GM19463 (cell line): ENCODE data around the gene ELP4.

Experiments used
- ATAC-seq: cut with Tn5 transposase; IDR thresholded peaks from one replicate; pipeline ENCODE4 v1.9.1; 2021; ENCODE audit warnings: mild to moderate bottlenecking, moderate library complexity; ENCODE audit not compliant: unreplicated experiment

ELP4 gene

DNA sequence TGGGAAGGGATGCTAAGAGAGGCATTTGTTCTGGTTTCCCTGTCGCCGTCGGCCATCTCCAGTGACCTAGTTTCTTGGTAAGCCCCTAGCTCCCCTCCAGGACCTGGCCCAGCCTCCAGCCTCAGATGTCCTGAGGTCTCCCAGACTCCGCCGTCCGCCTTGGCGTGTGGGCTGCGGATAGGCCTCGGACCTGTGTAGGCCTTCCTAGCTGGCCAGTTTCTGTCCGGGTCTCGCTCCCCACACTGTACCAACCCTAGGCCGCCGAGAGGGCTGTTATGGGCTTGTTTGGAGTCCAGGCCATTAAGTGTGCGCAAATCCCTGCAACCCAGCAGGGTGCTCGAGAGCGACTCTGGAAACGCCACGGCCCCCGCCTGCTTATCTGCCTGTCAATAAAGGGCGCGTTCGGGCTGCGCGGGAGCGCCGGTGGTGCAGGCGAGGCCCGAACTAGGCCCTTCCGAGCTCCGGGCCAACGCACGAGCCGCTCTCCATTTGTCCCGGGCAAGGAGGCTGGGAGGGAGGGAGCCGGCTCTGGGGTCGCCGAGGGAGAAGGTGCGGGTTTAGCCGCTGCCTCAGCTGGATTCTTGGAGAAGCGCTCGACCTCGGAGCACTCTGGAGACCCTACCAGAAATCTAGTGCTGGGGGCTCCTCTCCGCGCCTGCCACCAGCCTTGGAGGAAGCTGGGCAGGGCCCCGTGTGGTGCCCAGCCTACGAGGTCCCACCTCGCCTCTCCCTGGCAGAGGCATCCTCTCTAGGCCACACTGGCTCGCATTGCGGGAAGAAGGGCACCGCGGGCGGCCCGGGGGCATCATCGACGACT is 310.3 kb downstream of the ELP4 start:
- no peak for ATAC-seq

DNA sequence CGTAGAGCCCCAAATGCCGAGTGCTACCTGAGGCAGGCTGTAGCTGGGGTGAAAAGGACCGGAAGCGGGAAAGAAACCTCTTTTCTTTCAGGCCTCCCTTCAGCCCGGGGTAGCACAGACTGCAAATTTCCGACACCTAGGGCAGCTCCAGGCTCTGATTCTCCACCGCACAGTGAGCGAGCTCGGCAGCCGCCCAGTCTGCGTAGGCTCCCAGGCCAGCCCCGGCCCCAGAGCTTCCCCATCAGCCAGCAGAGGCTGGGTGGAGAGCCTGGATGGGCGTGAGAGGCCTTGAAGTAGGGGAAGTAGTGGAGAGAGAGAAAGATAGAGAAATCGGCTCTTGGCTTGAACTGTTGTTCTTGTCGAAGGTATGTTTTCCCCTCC is 310.9 kb downstream of the ELP4 start:
- ATAC-seq, result no peak

DNA sequence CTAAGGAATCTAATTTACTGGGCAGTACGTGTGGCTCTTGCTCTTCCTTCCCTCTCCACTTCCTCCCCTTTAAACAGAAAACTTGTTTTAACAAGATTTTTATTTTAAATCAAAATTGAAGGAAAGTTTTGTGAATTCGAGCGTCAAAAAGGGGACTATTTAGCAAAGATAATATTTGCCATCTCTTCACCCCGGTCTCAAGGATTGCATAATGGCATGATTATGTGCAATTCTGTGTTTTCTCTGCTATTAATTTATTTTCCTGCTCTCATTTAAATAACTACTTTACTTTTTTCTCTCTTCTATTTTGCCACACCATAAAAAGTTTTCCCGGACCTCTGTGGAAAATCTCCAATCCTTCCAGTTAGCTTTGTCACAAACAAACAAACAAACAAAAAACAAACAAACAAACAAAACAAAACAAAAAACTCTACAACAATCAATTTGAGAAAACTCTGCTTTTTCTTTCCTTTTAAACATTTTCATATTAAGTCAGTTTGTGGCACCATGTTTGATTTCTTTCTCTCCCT is 311.7 kb downstream of the ELP4 start:
- no peak for ATAC-seq

DNA sequence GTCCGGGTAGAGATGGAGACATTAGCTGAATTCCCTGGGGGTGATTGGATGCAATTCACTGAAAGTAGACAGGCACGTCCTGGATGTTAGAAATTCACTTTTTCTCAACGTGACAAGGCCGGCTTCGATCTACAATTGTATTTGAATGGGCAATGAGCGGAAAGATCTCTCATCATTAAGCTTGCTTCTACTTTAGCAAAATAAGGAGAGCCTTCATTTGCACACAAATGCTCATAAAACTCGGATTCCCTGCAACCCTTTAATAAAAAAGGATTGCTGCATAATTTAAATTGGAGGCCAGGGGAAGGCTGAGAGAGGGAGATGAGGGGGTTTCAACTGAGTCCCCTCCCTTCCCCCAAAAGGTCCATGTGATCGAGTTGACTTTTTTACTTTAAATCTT is 312.2 kb downstream of the ELP4 start:
- ATAC-seq, result no peak

DNA sequence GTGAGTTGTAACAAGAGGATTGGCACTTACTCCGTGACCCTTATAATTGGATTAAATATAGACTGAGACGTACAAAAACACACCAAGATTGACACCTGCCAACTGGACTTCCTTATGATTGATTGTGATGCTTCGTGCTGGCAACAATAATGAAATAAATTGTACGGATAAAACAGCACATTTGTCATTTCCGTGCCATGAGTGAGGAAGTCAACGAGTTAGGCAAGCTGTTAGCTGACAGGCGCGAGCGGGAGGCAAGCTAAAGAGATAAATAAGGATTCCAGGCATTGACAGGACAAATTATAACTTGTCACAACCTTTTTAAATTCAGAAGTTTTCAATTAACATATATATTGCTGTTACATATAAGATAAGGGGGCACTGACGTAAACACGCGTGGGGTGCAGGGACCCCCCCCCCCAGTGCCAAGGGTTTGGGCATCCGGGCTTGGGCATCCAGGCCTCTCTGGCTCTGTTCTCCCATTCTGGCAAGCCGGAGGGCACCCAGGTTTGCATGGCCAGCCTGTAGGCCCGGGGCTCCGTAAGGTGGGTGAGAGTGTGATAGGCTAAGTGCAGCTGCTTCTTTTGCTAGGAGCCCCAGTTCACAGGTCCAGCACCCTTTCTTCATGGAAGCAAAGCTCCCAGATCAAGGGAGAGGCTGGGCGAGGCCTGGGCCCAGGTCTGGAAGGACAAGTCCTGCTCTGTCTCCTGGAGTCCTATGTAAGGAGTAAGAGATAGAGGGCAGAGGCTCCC is 312.8 kb downstream of the ELP4 start:
- no peak for ATAC-seq

DNA sequence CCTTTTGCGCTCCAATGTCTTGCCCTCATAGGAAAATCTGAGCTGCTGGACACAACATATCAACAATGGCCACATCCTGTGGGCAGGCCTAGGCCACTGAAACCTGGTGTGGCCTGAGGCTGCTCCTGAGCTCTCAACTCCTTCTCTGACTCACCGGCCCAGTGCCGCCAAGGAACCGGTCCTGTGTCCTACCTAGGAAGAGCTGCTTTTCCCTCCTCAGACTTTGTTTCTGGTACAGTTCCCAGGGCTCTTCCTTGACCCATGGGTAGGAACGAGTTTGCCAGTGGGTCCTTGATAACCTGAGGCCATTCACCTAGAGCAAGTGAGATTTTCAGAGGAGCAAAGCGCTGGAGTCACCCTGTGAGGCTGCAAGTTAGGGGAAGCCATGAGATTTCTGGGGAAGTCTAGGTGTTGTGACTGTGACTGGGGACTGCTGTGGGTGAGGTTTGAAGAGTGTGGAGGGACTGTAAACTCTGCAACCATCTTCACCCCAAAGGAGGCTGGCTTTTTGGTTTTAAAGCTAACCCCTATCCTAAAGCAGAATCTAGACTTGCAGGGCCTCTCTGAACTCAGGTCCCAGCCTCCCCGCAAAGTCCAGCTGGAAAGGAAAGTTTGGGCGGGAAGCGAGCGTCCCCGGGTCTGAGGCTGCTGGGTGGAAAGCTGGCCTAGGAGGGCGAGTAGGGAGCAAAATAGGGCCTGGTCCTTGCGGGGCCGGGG is 313.5 kb downstream of the ELP4 start:
- no peak for ATAC-seq

DNA sequence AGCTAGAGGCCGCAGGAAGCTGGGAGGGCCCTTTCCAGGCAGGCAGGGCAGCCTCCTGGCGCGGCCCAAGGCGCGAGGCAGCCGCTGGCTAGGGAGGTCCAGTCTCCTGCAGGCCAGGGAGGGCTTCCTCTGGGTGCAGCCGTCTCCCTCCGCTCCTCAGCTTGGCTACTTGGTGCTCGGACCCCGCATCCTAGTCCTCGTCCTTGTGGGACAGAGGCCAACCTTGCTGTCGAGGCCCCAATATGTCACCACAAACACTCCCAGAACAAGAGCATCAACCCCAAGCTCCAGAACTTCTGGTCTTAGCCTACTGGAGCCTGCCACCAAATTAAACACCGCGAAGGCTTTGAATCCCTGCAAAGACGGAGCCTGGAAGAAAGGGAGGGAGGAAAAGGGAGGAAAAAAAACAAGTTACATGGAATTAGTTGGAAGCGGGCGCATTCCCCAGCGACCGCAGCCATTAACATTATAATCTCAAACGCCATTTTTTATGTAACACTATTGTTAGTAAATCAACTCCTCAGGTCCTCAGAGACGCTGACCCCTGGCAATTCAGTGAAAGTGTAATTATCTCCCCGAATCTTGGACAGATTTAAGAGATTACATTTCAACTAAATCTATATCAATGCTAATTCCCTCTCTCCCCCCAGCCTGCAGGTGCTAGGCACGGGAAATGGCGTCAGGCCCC is 314.2 kb downstream of the ELP4 start:
- ATAC-seq, result no peak

DNA sequence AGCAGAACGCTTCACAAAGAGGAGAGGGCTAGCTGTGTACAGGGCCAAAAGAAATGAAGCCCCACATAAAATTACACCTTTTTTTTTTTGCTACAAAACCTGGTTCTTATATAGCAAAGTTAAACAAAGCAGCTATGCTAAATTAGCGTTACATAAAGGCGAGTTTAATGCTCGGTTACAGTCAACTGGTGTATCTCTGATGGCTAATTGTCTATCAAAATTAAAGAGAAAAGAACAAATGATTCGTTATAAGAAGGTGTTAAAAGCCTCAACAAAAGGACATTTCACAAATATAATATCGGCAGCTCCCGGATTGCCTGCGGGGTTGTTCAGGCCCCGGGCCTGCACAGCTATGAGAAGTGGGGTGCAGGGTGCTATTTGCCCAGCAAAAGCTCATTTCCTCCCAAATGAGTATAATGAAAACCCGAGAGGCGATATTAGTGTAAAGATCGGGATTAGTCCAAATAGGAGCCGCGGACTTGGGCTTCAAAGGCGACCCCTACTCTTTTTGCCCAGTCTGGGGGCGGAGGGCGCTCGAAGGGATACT is 314.8 kb downstream of the ELP4 start:
- ATAC-seq, result no peak

DNA sequence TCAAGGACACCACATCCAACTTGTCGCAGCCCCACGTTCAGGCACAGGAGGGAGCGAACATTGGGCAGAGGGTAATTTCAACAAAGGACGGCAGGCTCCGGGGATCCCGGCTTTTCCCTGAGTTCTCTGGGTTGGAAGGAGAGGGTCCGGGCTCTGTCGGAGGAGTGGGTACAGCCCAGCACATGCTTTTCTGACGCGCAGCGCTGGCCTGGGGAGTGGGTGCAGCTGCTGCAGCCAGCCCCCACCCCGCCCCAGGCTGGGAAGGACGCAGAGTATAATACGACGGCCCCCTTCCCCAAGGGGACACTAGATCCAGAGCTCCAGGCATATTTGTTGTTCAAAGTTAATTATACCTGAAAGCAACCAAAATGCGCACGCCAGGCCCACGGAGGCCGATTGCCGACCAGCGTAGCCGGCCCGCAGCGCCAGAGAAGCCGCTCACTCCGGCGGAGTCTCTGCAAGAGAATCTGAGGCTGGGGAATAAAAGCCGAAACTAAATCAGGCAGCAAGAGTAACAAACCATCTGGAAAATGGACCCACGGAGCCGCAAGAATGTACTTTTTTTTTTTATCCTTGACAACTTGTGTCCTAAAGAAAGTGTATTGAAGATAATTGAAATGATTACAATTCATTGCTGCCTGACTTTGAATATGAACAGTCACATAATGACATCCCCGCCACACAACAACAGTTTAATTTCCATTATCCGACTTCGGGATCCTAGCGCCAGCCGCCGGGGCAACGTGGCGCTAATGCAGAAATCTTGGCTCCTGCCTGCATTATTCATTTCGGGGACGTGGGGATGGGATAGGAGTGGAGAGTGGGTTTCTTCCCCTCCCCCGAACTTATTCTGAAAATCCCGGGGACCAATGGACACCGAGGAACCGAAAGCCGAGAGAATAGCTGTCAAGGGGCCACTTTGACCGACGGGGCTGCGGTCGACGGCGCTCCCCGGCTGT is 315.6 kb downstream of the ELP4 start:
- no peak for ATAC-seq

DNA sequence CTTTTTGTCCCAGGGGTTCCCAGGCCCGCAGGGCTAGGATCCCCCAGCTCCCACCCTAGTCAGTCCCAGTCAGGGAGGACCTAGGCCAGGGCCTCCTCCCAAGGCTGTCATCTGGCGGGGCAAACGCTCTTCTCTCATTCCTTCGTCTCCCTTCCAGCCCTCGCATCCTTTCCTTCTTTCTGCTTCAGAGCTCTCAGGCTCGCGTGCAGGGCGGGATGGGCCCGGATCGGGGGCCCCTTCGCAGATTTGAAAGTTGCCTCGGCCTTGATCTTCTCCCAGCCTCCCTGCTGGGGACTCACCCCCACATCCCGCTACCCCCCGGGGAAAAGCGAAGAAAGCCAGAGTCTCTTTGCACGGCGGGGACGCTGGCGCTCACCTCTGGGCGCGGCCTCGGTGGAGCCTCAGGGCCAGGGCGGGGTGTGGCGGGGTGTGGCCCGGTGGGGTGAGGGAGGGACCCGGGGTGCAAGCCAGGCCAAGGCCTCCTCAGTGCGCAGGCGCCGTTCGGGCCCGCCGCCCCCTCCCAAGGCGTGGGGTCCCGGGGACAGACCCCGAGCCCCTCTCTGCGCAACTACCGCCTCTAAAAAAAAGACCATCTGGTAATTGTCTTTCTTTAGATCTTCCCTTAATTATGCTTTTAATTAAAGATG is 316.4 kb downstream of the ELP4 start:
- no peak for ATAC-seq

DNA sequence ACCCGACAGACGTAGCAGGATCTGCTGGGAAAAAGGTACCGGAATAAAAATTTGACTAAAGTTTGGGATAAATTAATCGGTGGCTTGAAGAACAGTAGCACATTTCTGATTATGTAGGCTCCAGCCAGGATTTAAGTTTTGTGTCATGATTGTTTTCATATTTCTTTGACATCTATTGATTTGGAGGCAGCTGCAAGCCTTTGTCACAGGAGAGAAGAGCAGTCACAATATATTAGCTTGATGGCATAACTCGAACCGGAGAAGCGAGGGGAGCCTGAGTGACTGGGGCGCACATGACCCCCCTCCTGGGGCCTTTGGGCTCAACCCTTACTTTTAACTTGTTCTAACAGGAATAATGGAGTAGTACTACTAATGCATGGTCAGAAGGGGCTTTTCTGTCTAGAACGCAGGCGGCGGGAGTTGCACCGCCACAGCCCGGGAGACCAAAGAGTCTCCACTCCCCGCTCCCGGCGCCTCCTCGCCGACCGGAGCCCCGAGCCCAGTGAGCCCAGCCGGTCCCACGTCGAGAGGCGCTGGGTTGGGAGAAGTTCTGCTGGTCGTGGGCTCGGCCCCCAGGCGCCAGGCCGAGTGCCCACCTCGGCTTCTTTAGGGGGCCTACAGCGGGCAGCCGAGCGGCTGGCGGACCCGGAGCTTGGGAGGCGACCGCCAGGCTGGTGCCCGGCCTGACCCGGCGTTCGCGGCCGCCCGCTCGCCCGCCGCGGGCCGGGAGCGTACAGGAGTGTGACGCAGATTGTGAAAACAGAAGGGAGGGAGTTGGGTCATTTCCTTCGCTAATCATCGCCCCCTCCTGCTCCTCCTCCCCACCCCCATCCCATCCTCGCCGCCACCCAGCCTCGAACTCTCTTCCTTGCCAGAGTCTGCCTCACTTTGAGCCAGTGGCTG is 317.2 kb downstream of the ELP4 start:
- no peak for ATAC-seq

DNA sequence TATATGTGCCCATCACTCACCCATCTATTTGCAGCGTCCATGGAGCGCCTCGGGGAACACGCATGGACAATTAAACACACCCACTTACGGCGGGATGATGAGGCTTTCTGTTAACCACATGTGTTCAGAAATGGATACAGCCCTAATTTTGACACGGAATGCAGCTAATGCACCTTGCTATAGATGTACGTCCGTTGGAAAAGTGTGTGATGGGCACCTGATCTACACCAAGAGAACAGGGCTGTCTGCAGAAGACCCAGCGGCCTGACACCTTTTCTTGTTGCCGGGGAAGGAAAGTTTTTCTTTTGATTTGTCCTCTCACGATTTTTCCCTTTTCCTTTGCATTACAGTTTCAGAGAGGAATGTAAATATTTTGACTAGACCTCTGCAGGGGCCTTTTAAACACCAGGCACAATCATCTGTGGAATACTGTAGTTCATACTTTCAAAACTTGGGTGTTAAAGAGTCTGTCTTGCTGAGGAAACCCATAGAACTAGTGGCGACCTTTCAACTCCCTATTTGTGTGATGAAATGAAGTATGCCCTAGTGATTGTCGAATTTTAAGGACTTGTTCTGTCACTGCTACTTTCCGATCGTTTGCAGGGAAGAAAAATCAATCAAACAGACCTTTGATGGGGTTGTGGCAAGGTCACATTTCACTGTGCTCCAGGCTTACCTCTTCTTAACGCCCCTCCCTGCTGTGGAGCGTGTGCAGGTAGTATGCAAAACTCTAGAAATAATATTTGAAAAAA is 318.1 kb downstream of the ELP4 start:
- ATAC-seq, result no peak

DNA sequence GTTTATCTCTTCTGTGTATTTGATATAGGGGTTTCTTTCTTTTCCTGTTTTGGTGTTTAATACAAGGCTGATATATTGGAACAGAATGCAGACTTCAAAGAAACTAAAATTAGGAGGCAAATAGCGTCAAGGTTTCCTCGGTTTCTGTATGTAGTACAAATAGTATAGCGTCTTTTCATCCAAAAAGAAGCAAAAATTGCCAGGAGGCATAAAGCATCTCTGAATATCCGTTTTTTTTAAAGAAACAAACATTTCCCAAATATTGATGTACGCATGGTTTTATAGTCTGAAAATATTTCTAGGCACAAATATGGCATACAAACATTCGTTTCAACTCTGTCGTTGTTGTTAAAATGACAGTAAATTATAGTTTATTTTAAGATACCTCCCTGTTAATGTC is 318.6 kb downstream of the ELP4 start:
- ATAC-seq, result no peak

DNA sequence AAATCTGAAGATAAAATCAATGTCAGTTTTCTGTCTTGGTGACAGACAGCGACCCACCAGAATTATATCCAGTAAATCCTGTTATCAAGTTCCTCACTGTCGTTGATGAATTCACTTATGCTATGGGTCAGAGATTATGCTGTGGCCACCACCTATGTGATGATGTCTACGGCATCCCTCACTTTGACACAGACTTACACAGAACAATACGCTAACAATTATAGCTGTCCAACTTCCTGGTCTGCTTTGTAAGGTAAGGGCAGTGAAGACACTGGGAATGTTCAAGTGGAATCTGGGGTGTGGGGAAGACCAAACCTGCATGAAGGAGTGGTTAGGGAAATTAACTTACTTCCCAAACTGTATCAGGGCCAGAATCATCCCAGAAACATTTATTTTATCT is 320.8 kb downstream of the ELP4 start:
- ATAC-seq, result no peak

DNA sequence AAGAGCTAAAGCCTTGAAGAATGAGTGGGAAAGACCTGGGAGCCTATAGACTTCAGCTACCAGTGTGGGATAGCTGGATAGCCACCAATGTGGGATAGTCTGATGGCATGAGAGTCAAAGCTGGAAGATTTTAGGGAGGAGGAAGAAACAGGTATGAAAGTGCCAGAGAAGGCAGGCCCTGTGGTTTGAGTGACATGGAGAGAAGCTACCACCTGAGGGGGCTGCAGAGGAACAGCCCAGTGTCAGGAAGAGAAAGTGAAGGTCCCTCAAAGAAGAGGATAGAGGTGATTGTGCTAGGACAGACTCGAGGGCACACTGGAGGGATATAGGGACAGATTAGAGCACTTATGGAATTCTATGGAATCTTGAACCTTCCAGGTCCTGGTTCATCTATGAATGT is 324.7 kb downstream of the ELP4 start:
- no peak for ATAC-seq
